ENCODE measurements around the gene EXOC1L.

DNA sequence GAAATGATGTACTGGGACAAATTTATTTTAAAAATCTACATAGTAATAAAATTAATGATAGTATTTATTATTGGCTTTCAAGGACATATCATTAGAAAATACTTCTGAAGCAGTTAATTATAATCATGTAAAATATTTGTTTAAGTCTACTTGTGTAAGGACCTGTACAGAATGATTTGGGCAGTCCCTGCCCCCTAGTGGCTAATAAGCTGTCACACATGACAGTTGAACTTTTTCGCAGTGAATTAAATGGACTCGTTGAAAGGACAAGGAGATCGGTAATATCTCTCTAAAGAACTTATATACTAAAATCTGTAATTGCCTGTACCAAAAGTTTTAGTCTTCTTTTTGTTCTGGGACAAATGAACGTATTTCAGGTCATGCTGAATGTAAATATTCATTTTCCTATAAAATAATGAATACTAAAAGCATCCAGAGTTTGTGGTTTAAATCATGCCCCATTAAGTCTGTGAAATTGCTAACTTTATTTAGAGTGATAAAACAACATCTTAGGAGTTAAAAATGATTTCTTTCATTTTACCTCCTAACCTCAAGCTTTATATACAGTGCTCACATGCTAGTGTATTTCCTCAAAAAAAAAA, 47.5 kb downstream of the EXOC1L start:
- TF ChIP-seq, protein P1, sequence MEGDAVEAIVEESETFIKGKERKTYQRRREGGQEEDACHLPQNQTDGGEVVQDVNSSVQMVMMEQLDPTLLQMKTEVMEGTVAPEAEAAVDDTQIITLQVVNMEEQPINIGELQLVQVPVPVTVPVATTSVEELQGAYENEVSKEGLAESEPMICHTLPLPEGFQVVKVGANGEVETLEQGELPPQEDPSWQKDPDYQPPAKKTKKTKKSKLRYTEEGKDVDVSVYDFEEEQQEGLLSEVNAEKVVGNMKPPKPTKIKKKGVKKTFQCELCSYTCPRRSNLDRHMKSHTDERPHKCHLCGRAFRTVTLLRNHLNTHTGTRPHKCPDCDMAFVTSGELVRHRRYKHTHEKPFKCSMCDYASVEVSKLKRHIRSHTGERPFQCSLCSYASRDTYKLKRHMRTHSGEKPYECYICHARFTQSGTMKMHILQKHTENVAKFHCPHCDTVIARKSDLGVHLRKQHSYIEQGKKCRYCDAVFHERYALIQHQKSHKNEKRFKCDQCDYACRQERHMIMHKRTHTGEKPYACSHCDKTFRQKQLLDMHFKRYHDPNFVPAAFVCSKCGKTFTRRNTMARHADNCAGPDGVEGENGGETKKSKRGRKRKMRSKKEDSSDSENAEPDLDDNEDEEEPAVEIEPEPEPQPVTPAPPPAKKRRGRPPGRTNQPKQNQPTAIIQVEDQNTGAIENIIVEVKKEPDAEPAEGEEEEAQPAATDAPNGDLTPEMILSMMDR (tag by site-specific recombination; IDR thresholded peaks at IDR 0.05), result no peak
- TF ChIP-seq ZFP69B (tag by site-specific recombination; IDR thresholded peaks at IDR 0.05) (no peak), TRIM28 (IDR thresholded peaks at IDR 0.05; ENCODE audit: borderline replicate concordance, low read length) (no peak), YY1 (tag by site-specific recombination; IDR thresholded peaks at IDR 0.05) (no peak)
